ENCODE data around the gene TFF2.

TFF2 gene

DNA sequence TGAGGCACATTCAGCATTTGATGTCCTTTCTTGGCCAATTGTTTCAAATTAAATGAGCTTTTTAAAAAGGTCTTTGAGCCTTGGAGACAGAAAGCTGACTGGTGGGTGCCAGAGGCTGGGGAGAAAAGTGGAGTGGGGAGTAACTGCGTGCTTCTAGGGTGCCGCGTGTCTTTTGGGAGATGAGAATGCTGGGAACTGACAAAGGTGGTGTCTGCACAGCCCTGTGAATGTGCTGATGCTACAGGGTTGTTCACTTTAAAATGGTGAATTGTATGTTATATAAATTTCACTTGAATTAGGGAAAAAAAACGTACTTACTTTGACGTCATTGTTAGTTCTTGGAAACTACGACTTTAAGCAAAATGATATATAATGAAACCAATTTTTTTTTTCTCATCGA lies 23.7 kb upstream of the TFF2 start:
- DNase-seq (ENCODE audit: low read depth), result no peak
- H3K4me3 ChIP-seq (ENCODE audit: low read depth, low read length), result no peak overlapping the region
- no peak for TF ChIP-seq CTCF (IDR thresholded peaks at IDR 0.05; ENCODE audit: insufficient read depth, low read depth, low read length, missing control alignments)

GRCh38 chr21:42373908-42374455 lies 23.2 kb upstream of the TFF2 start:
- no peak for DNase-seq (ENCODE audit: low read depth)
- no peak overlapping the region for H3K4me3 ChIP-seq (ENCODE audit: low read depth, low read length)
- no peak for TF ChIP-seq CTCF (IDR thresholded peaks at IDR 0.05; ENCODE audit: insufficient read depth, low read depth, low read length, missing control alignments)

GRCh38 chr21:42373196-42373907 lies 22.6 kb upstream of the TFF2 start:
- no peak overlapping the region for H3K4me3 ChIP-seq (ENCODE audit: low read depth, low read length)
- no peak for DNase-seq (ENCODE audit: low read depth)
- no peak for TF ChIP-seq CTCF (IDR thresholded peaks at IDR 0.05; ENCODE audit: insufficient read depth, low read depth, low read length, missing control alignments)

GRCh38 chr21:42370894-42371654 lies 20.3 kb upstream of the TFF2 start:
- TF ChIP-seq CTCF (IDR thresholded peaks at IDR 0.05; ENCODE audit: insufficient read depth, low read depth, low read length, missing control alignments), result no peak
- H3K4me3 ChIP-seq (ENCODE audit: low read depth, low read length), result no peak overlapping the region
- DNase-seq (ENCODE audit: low read depth), result no peak

DNA sequence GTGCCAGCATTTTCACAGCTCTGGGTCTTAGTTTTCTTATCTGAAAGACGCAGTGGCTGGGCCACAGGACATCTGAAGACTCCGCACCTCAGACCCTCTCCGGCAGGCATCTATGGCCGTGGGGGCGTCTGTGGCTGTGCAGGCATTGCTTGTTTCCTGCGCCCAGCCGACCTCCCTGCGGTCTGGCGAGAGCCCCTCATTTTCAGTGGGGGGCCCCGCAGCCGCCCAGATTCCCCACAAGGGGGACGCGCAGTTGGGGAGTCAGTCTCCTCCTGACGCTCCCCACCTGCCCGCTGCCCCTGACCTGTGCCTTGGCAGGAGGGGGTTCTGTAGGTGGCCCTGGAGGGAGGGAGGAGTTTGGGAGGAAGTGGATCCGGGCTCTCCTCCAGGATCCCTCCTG lies 19.0 kb upstream of the TFF2 start:
- DNase-seq (ENCODE audit: low read depth), result no peak
- TF ChIP-seq CTCF (IDR thresholded peaks at IDR 0.05; ENCODE audit: insufficient read depth, low read depth, low read length, missing control alignments), result no peak
- H3K4me3 ChIP-seq (ENCODE audit: low read depth, low read length), result no peak overlapping the region

DNA sequence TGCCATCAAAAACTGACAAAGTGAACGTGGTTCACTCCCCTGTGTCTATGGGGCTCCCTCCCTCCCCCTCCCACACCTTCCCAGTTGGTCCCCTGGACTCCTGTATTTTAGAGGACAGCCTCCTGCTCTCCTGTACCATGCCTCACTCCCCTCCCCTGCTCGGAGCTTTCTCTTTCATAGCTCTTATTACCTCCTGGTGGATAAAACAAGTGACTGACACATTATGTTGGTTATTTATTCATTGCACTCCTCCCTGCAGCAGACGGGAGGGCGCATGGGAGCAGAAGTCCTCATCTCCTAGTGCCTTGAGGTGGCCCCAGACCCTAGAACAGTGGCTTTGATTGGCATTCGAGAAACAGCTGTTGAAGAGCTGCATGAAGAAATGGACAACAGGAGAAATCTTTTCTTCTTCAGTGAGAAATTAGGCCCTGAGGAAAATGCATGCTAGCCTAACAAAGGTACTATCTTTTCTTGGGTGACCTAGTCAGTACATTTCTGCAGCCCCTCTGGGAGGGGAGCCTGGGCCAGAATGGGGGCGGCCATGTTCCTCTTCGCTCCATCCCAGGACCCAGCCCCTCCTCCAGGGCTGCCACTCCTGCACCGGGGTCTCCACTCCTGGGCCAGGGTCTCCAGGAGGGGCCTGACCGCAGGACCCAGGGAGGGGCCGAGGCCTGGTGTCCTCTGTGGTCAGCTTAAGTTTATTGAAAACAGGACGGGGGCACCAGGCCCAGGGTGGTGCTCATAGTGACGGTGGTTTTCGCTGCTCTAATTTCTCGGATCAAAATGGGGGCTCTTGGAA lies 16.8 kb upstream of the TFF2 start:
- TF ChIP-seq CTCF (IDR thresholded peaks at IDR 0.05; ENCODE audit: insufficient read depth, low read depth, low read length, missing control alignments), result no peak
- H3K4me3 ChIP-seq (ENCODE audit: low read depth, low read length), result no peak overlapping the region
- DNase-seq (ENCODE audit: low read depth), result no peak

All from GM12865 (cell line).